ENCODE measurements around the gene CXCL13.
"Not testable (repeated sequence)": the region's sequence is repeated elsewhere in the genome, so short reads cannot be mapped to it uniquely, and the experiment has no call there.

The CXCL13 gene

GRCh38 chr4:77605210-77605902 lies at the start of gene CXCL13:
Gene CXCL13, plus strand, starts transcription at chr4:77605820. Its CDS starts 46 bp downstream, at chr4:77605866.
- no peak for DNase-seq

GRCh38 chr4:77560170-77560569 lies 45.5 kb upstream of the CXCL13 start:
- no peak for DNase-seq

- DNase-seq, result not testable (repeated sequence)
These were observed 43.9 kb upstream of the CXCL13 start for GRCh38 chr4:77561720-77562119.

- DNase-seq, result peak; percentile 70
These were observed 41.4 kb upstream of the CXCL13 start for GRCh38 chr4:77564231-77564630.

GRCh38 chr4:77566148-77566547 lies 39.5 kb upstream of the CXCL13 start:
- DNase-seq, result no peak

GRCh38 chr4:77567549-77567948 lies 38.1 kb upstream of the CXCL13 start:
- no peak for DNase-seq

GRCh38 chr4:77570508-77571214 lies 35.0 kb upstream of the CXCL13 start:
- not testable (repeated sequence) for DNase-seq

- DNase-seq, result no peak
These were observed 29.3 kb upstream of the CXCL13 start for GRCh38 chr4:77576351-77576750.

- no peak for DNase-seq
These were observed 27.5 kb upstream of the CXCL13 start for GRCh38 chr4:77578145-77578544.

GRCh38 chr4:77579406-77580076 lies 26.1 kb upstream of the CXCL13 start:
- no peak for DNase-seq

- no peak for DNase-seq
These were observed 23.9 kb upstream of the CXCL13 start for GRCh38 chr4:77581724-77582123.

GRCh38 chr4:77582156-77582555 lies 23.5 kb upstream of the CXCL13 start:
- DNase-seq, result no peak

GRCh38 chr4:77582711-77583110 lies 22.9 kb upstream of the CXCL13 start:
- DNase-seq, result no peak

GRCh38 chr4:77586951-77587383 lies 18.7 kb upstream of the CXCL13 start:
- no peak for DNase-seq

GRCh38 chr4:77590482-77590881 lies 15.1 kb upstream of the CXCL13 start:
- DNase-seq, result no peak

- DNase-seq, result no peak
These were observed 14.1 kb upstream of the CXCL13 start for GRCh38 chr4:77591532-77591931.

- no peak for DNase-seq
These were observed 12.5 kb upstream of the CXCL13 start for GRCh38 chr4:77593101-77593500.

GRCh38 chr4:77593993-77594392 lies 11.6 kb upstream of the CXCL13 start:
- DNase-seq, result no peak

GRCh38 chr4:77595364-77595973 lies 10.2 kb upstream of the CXCL13 start:
- DNase-seq, result no peak

- DNase-seq, result no peak
These were observed 6.2 kb upstream of the CXCL13 start for GRCh38 chr4:77599378-77599777.

GRCh38 chr4:77600521-77601451 lies 4.8 kb upstream of the CXCL13 start:
- DNase-seq, result peak; percentile 38

- no peak for DNase-seq
These were observed 3.9 kb upstream of the CXCL13 start for GRCh38 chr4:77601614-77602187.

All from NCI-H2029 treated with DMSO at 0.1 percent for 48 hours (cell line).